AG04449 (cell line): ENCODE measurements around the gene MTRFR.

Experiments used
- CTCF ChIA-PET: fragments of 350-600 bp; formaldehyde crosslinking; extraction: SDS; loops from one replicate; lab custom pipeline; 2021; ENCODE audit warnings: antibody characterized with exemption; lab: Yijun Ruan, JAX
- POLR2A ChIA-PET: fragments of 400-600, 350-600 bp; formaldehyde crosslinking; extraction: SDS; loops from one replicate; lab custom pipeline; 2020; ENCODE audit warnings: antibody characterized with exemption, inconsistent platforms; lab: Yijun Ruan, JAX
- DNase-seq: peaks from one replicate; pipeline ENCODE4 v3.0.0-alpha.2; 2010; ENCODE audit warnings: low read depth, low spot score
- H3K4me3 ChIP-seq: 2 replicates; pipeline ENCODE4 v1.5.1; 2011; ENCODE audit warnings: low read depth, mild to moderate bottlenecking, control low read depth, low read length
- CTCF ChIP-seq: IDR thresholded peaks from one replicate; pipeline ENCODE4 v1.5.1; 2011; ENCODE audit warnings: mild to moderate bottlenecking, moderate library complexity, low read length, control low read depth, inconsistent platforms; ENCODE audit not compliant: insufficient read depth; ENCODE audit errors: missing control alignments

The MTRFR gene

GRCh38 chr12:123225443-123225842, 7.8 kb upstream of the MTRFR start:
- no peak for TF ChIP-seq CTCF
- ChIA-PET POLR2A (no interaction called here), CTCF (interaction anchor here (1.2 to 2.5 kb wide), 3 partner anchors 9 to 183 kb away, joined by 5 to 9 read pairs (median 8); no protein-coding TSS in a partner anchor)
- H3K4me3 ChIP-seq: no peak overlapping the region
- no peak for DNase-seq

GRCh38 chr12:123227581-123228258, 5.5 kb upstream of the MTRFR start:
- TF ChIP-seq CTCF: no peak
- ChIA-PET CTCF (interaction anchor here (1.3 to 2.1 kb wide), 3 partner anchors 10 to 184 kb away, joined by 3 to 19 read pairs (median 8); no protein-coding TSS in a partner anchor), POLR2A (no interaction called here)
- no peak for DNase-seq
- H3K4me3 ChIP-seq: no peak overlapping the region

GRCh38 chr12:123229051-123229450, 4.2 kb upstream of the MTRFR start:
- H3K4me3 ChIP-seq: no peak overlapping the region
- ChIA-PET POLR2A (no interaction called here), CTCF (interaction anchor here (1.3 to 2.1 kb wide), 2 partner anchors 9 to 27 kb away, joined by 3 to 19 read pairs; no protein-coding TSS in a partner anchor)
- DNase-seq: no peak
- TF ChIP-seq CTCF: no peak

GRCh38 chr12:123231931-123232330, 1.3 kb upstream of the MTRFR start:
- no peak for DNase-seq
- no peak for TF ChIP-seq CTCF

GRCh38 chr12:123232472-123232806, 797 bp upstream of the MTRFR start:
- CTCF ChIA-PET: interaction anchor here (0.8 to 13.0 kb wide), 8 partner anchors 8 to 241 kb away, joined by 3 to 312 read pairs (median 4); no protein-coding TSS in a partner anchor
- POLR2A ChIA-PET: interaction anchor here (0.5 to 2.7 kb wide), 43 partner anchors 9 to 820 kb away, joined by 3 to 25 read pairs (median 4); partner anchors contain the start of genes ABCB9, ARL6IP4, DDX55 and OGFOD2
- peak overlapping the region; percentile 95 for H3K4me3 ChIP-seq
- no peak for TF ChIP-seq CTCF
- no peak for DNase-seq

More at GRCh38 chr12:123231931-123232330, 1.3 kb upstream of the MTRFR start:
- ChIA-PET CTCF (interaction anchor here (0.9 to 13.0 kb wide), 7 partner anchors 9 to 241 kb away, joined by 3 to 312 read pairs (median 5); no protein-coding TSS in a partner anchor), POLR2A (interaction anchor here (0.6 to 2.7 kb wide), 13 partner anchors 9 to 313 kb away, joined by 3 to 25 read pairs (median 9); partner anchors contain the start of genes OGFOD2 and PITPNM2)
- H3K4me3 ChIP-seq: peak overlapping the region; percentile 95

- DNase-seq: no peak
- peak overlapping the region; percentile 98 for H3K4me3 ChIP-seq
- ChIA-PET CTCF (interaction anchor here (0.9 to 13.0 kb wide), 7 partner anchors 9 to 362 kb away, joined by 3 to 312 read pairs (median 6); no protein-coding TSS in a partner anchor), POLR2A (interaction anchor here (0.6 to 2.7 kb wide), 31 partner anchors 8 to 378 kb away, joined by 3 to 25 read pairs (median 4); partner anchors contain the start of genes ABCB9, ARL6IP4, OGFOD2 and PITPNM2)
- TF ChIP-seq CTCF: no peak
Measured at GRCh38 chr12:123233505-123234308, 471 bp downstream of the MTRFR start.
